Measurements from ENCODE around the gene NEU1. TPM values are rescaled to one million over a fixed set of nuclear protein-coding genes. Genes with fewer than 3 reads are reported as not detected.

The NEU1 gene
- total RNA-seq, 1 donor from 2014 or later, result 21.6 TPM

GRCh38 chr6:31887173-31888007 lies 24.8 kb upstream of the NEU1 start:
- Histone ChIP-seq H3K4me1 (no peaks in the 10 kb centered on the region), H3K27me3 (no peaks in the 10 kb centered on the region), H3K4me3 (no peak overlapping the region), H3K9me3 (no peaks in the 10 kb centered on the region), H3K36me3 (peaks cover 74 to 85% of the 10 kb centered on the region in 2 donors), H3K27ac (no peak overlapping the region)
- intact Hi-C loops (cut with DNase I), result no loop called here
- DNase-seq (ENCODE audit: low spot score in 2 of 2), result no peak
- TF ChIP-seq CTCF (IDR thresholded peaks at IDR 0.05), result no peak

- Histone ChIP-seq H3K9me3 (no peaks in the 10 kb centered on the region), H3K4me1 (no peaks in the 10 kb centered on the region), H3K36me3 (peaks cover 66 to 87% of the 10 kb centered on the region in 2 donors), H3K27ac (no peak overlapping the region), H3K4me3 (no peak overlapping the region), H3K27me3 (no peaks in the 10 kb centered on the region)
- intact Hi-C loops (cut with DNase I), result no loop called here
- no peak for TF ChIP-seq CTCF (IDR thresholded peaks at IDR 0.05)
- DNase-seq (ENCODE audit: low spot score in 2 of 2), result no peak
Measured at GRCh38 chr6:31886541-31886991, 23.9 kb upstream of the NEU1 start.

GRCh38 chr6:31884528-31885035 lies 22.0 kb upstream of the NEU1 start:
- H3K27me3 ChIP-seq, result no peaks in the 10 kb centered on the region
- no peaks in the 10 kb centered on the region for H3K9me3 ChIP-seq
- no peak for TF ChIP-seq CTCF (IDR thresholded peaks at IDR 0.05)
- H3K4me3 ChIP-seq, result no peak overlapping the region
- intact Hi-C loops (cut with DNase I), result no loop called here
- no peaks in the 10 kb centered on the region for H3K4me1 ChIP-seq
- DNase-seq (ENCODE audit: low spot score in 2 of 2), result no peak
- no peak overlapping the region for H3K27ac ChIP-seq
- H3K36me3 ChIP-seq, result peaks cover 64 to 97% of the 10 kb centered on the region in 2 donors

GRCh38 chr6:31883676-31884075 lies 21.1 kb upstream of the NEU1 start:
- no peak for DNase-seq (ENCODE audit: low spot score in 2 of 2)
- intact Hi-C loops (cut with DNase I), result no loop called here
- Histone ChIP-seq H3K36me3 (peaks cover 55 to 90% of the 10 kb centered on the region in 2 donors), H3K4me3 (no peak overlapping the region), H3K9me3 (no peaks in the 10 kb centered on the region), H3K4me1 (no peaks in the 10 kb centered on the region), H3K27me3 (no peaks in the 10 kb centered on the region), H3K27ac (no peak overlapping the region)
- TF ChIP-seq CTCF (IDR thresholded peaks at IDR 0.05), result no peak

GRCh38 chr6:31882344-31882743 lies 19.7 kb upstream of the NEU1 start:
- no peak for DNase-seq (ENCODE audit: low spot score in 2 of 2)
- Histone ChIP-seq H3K4me3 (no peak overlapping the region), H3K27me3 (no peaks in the 10 kb centered on the region), H3K27ac (no peak overlapping the region), H3K9me3 (no peaks in the 10 kb centered on the region), H3K4me1 (no peaks in the 10 kb centered on the region), H3K36me3 (peaks cover 47 to 77% of the 10 kb centered on the region in 2 donors)
- TF ChIP-seq CTCF (IDR thresholded peaks at IDR 0.05), result no peak
- intact Hi-C loops (cut with DNase I), result no loop called here

All from ascending aorta (tissue), 2 donors.